HL-60/S4 treated with phorbol 12-myristate 13-acetate at 8.2 ng/mL for 4 days and 3 days (cell line): Measurements from ENCODE around the gene RNLS.
"Not testable (repeated sequence)": the region's sequence is repeated elsewhere in the genome, so short reads cannot be mapped to it uniquely, and the experiment has no call there.

Experiments
- in situ Hi-C: fragments of 300-500 bp; cut with MboI; formaldehyde crosslinking; loops from 2 replicates; pipeline ENCODE4 v1.15.0; 2022; ENCODE audit warnings: low sequenced_read_pairs

The RNLS gene

DNA sequence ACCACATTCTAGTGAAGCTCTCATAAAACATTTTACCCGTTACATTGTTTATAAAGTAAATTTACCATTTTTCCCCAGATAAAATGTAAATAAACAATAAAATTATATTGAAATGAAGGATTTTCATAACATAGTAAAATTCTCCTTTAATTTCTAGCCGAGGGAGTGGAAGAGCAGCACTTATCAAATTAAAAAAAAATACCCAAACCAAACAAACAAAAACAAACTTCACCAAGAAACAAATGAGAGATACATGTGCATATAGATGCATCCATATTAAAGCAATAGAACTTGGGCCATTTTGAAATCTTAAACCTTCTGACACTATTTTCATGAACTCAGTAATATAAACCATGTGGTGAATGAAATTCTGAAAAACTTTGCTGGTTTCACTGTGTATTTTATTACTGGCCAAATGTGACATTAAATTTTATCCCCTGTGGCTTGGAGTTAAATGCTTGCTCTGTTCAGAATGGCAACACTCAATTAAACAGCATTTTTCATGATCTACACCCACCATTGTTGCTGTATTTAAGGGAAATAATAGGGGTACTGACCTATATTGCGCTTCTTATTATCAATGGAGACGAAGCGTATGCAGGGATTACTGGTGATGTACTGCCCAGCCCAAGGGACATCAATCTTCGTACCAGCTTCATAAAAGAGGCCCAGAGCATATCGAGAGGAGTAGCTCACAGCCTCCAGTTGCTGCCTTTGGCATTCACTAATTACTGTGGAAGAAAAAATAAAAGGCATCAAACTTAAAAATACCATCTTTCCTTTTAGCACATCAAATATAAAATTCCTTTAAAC, 220.9 kb downstream of the RNLS start:
- in situ Hi-C loops = no loop called here

DNA sequence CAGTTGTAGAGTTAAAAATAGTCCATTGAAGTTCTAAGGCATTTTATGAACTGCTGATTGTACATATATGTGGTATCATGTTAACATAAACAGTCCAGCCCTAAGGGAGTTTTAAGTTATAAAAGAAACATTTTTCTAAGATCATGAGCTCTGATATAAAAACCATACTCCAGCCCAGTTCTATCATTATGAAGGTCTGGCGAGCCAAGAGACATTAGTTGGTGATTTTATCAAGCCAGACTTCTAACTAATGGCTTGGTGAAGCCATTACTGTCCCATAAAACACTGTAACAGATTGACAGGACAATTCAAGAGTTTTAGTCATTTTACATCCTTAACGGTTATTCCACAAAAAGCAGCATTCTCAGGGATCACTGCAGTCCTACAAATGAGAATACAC, 221.6 kb downstream of the RNLS start:
- in situ Hi-C loops = no loop called here

DNA sequence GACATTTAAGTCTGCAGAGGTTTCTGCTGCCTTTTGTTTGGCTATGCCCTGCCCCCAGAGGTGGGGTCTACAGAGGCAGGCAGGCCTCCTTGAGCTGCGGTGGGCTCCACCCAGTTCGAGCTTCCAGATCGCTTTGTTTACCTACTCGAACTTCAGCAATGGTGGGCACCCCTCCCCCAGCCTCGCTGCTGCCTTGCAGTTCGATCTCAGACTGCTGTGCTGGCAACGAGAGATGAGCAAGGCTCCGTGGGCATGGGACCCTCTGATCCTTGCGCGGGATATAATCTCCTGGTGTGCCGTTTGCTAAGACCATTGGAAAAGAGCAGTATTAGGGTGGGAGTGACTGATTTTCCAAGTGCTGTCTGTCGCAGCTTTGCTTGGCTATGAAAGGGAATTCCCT, 227.4 kb downstream of the RNLS start:
- in situ Hi-C loops = not testable (repeated sequence)

DNA sequence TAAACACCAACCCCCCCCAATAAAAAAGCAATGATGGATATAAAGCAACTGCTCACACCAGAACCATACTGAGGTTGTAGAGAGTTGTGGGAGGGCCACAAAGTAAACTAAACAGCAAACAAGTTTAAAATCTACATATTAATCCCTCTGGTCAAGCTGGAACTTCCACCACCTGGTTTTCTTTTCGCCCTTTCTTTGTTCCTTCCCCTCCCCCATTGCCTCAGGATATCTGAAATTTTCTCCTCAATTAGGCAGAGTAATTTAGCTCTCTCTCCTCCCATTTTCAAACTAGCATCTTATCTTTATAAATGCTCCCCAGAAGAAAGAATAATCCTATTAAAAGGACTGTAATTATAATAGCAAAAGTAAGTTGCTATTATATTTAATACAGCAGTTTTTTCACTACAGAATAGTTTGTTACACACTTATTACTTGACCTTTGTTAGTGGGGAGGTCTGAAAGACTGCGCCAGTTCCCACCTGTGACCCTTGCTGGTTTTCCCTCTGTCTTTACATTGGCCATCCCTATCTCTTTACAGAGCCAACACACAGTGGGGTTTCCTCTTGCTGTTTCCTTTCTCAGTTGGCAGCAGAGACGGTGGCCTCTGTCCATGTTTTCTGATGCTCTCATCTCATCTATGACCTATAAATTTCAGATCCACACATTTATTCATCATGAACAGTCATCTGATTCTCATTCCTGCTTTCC, 235.4 kb downstream of the RNLS start:
- in situ Hi-C loops = no loop called here

DNA sequence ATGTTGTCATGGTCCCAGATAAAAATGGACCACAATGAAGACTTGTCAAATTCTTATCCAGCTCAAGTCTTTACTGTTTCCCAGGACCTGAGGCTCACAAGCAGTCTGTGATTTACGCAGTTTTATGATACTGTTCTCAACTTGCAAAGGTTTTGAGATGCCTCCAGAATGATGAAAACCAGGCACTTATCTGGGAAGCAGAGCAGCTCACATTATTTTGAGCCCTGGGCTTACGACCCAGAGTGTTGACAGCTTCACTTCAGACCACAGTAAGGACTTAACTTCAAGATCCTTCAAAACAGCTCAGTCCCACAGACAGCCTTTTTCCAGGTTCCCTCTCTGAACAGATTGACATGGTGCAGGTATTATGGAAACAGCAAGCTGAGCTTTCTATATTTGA, 236.1 kb downstream of the RNLS start:
- in situ Hi-C loops = no loop called here

DNA sequence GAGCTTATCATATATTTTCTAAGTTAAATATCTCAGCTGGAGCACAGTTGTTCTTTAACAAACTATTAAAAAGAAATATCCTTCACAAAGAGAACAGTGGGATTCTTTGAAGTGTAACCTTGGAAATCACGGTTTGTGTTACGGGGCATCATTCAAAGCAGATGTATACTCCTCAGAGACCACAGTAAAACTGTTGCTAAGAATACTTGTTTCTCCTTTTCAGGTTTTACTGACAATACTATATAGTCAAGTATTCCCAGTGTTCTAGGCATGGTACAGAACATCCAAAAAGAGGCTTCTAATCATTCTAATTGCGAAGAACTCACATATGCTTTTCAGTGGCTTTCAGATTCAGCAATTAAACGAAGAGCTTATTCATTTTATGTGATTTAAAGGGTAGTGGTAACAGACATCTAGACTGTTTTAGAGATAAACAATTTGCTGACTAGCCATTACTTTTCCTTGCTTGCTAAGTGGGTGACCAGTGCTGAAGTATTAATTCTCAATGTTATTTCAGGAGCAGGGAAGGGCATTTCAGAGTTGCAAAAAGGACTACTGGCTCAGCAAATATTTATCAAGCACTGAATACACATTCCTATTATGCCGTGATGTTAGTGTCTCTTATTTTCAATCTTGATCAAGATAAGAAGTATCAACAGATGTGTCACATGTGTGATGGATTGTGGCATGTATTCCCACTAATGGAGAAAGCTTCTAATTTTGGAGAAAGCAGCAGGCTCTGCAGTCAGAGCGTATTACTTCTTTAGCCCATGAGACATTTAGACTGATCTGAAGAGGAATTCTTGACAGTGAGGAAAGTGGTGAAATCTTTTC, 236.8 kb downstream of the RNLS start:
- in situ Hi-C loops = no loop called here

DNA sequence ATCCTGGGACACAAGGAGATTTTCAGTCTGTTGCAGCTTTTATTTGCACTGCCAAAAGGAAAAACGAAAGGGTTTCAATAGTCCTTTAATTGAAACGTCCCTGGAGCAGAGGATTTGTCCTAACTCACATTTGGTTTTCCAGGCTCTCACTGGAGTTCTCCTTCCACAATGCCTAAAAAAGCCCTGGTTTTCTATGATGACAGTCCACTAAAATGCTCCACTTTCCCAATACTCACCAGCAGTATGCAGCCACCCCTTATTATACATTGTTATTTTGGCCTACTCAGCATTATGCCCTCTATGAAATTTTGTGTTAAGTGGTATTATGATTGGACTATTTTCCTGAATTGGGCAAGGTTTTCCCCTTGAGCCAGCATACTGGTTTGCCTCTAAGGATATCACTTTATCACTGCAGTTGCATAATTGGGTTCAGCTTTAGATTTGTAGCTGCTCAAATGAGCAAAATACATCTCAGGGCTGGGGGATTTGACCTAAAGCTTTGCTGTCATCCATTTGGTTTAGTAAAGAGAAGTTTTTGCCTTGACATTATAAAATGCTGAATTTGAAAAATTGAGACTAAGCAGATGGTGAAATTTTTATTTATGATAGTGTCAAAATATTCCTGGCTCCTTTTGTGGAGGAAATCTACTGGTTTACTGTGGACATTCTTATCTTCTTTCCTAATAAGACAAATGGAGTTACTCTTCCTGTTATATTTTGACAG, 239.2 kb downstream of the RNLS start:
- in situ Hi-C loops = no loop called here

DNA sequence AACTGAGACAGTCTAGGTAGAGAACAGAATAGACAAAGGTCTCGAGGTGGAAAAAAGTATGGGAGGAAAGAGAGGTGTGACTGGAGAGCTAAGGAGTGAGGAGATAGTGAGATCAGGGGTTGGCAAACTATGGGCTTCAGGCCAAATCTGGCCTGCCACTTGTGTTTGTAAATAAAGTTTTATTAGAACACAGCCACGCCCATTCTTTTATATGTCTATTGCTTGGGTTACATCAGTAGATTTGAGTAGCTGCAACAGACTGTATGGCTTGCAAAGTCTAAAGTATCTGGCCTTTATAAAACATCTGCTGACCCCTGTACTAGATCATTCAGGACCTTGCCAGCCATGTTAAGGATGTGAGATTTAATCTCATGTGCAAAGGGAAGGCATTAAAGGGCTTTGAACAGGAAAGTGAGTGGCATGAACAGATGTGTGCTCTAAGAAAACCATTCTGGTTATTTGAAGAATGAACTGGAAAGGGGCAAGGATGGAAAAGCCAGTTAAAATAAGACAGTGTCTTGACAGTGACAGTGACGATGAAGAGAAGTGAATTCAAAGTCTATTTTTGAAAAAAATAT, 240.3 kb downstream of the RNLS start:
- in situ Hi-C loops = no loop called here

DNA sequence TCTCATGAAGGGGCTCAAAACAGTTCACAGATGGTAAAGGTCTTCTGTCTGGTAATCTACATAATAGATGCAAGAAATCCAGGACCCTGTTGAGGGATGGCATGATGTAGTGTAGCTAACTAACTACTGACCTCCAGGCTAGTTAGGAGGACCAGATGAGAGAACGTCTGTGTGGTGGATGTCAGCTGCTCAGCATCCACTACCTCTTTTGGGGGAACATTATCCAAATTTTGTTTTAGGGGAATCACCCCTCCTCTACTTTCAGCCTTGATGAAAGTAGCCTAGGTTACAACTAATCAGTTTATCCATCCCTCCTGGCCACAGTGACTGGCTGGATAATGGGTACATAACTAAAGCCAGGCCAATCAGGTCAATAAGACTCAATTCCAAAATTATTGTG, 246.0 kb downstream of the RNLS start:
- in situ Hi-C loops = no loop called here

DNA sequence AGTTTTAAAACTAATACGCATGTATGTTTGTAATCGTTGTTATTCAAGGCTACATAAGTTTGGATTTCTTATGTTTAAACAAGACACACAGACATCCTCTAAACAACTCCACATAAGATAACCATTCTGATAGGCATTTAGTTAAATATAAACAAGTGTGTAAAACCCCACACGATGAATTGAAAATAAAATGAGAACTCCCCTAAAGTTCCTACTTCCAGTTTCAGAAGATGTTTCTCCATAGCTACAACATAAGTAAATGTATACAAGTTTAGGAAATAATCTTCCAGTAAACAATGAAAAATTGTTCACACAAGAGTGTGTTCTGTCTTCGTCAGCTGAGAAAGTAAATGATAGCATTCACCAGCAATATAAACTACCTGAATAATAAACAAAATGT, 246.8 kb downstream of the RNLS start:
- in situ Hi-C loops = no loop called here

DNA sequence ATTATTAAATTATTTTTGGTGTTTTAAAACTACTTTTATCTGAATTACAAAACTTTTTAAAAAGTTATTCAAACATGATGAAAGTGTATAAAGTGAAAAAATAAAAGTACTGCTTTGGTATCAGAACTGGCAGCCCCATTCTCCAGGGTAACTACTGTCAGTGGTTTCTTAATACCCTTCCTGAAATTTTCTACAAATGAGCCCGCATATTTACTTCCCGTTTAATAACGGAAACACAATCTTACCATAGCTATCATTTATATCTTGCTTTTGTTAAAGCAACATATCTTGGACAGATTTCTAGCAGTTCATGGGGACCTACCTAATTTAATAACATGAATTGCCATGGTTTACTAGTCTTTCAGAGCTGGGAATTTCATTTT, 249.9 kb downstream of the RNLS start:
- in situ Hi-C loops = no loop called here

DNA sequence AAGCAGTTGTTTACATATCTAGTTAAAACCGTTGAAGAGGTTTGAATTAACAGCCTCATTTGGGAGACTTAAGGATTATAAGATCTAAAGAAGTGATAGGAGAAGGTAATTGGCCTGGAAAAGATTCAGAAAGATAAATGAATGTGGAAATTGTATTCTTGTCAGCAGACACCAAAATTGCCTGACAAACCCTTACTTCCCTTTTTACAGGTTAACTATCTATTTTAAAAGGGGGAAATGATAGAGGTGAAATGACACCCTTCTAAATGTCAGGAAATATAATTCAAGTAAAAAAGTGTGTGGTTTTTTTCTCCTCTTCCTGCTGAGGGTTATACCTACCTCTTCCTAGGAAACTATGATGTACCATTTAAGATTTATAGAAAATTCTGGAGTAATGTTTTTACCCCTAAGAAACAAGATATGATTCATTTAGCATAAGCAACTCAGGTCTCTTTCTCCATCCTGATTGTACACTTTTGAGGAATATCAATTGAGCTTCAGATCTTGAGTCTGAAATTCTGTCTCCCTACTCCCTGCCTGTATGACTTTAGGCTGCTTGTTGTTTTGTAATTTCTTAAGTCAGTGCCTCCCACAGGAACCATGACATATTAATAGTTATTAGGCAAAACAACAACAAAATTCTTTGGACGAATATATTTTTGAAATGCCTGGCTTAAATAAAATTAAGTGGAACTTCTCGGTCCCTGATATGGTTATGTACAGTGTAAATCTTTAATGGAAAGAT, 250.4 kb downstream of the RNLS start:
- in situ Hi-C loops = no loop called here

DNA sequence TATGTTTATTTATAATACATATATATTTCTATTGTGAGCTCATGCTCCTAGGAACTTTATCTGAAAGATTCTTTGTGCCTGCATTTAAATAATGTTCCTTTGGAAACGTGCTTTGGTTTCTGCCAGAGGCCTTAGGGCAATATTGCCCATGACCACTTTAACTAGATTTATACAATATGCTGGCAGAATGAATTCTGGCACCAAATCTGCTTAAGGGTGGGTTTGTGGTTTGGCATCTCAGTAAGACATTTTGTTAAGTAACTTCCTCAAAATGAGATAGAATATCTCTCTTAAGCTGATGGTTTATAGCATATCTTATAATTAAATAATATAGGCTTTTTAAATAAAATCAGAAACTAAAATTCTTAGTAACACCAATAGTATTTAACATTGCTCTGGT, 252.9 kb downstream of the RNLS start:
- in situ Hi-C loops = no loop called here

DNA sequence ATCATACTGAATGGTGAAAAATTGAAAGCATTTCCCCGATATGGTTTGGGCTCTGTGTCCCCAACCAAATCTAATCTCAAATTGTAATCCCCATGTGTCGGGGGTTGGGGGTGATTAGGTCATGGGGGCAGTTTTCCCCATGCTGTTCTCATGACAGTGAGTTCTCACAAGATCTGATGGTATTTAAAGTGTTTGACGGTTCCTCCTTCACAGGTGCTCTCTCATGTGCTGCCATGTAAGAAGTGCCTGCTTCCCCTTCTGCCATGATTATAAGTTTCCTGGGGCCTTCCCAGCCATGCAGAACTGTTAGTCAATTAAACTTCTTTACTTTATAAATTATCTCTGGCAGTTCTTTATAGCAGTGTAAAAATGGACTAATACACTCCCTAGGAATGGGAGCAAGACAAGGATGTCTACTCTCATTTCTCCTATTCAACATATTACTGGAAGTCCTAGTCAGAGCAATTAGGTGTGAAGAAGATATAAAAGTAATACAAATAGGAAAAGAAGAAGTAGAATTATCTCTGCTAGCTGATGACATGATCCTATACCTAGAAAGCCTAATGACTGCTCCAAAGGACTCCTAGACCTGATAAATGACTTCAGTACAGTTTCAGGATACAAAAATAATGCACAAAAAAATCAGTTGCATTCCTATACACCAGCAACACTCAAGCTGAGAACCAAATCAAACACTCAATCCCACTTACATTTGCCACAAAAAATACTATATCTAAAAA, 260.6 kb downstream of the RNLS start:
- in situ Hi-C loops = no loop called here

DNA sequence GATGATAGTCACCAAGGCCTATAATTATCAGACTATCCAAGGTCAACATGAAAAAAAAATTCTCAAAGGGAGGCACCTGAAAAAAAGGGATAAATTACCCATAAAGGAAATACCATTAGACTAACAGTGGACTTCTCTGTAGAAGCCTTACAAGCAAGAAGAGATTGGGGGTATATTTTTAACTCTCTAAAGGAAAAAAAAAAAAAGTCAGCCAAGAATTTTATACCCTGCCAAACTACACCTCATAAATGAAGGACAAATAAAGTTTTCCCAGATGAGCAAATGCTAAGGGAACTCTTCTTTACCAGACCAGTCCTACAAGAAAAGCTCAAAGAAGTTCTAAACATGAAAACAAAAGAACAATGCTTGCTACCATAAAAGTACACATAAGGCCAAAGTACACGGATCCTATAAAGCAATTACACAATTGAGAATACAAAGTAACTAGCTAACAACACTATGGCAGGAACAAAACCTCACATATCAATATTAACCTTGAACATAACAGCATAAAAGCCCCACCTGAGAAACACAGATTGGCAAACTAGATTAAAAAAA, 263.1 kb downstream of the RNLS start:
- in situ Hi-C loops = no loop called here

DNA sequence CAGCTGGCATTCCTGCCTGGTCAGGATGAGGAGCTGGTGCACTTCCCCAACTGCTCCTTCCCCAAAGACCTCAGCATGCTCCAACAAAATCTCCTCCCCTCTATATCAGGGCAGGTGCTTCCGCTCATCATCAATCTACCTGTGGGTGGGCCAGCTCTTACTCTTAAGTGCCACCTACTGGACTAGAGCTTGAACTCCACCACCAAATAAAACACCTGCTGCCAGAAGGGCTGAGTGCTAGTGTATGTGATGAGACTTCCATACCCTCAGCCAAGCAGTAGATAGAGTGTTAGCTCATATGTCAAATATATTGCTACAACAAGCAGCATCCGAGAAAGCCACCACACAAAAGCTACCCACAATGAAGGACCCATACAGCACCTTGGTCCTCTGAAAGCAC, 264.3 kb downstream of the RNLS start:
- in situ Hi-C loops = no loop called here

DNA sequence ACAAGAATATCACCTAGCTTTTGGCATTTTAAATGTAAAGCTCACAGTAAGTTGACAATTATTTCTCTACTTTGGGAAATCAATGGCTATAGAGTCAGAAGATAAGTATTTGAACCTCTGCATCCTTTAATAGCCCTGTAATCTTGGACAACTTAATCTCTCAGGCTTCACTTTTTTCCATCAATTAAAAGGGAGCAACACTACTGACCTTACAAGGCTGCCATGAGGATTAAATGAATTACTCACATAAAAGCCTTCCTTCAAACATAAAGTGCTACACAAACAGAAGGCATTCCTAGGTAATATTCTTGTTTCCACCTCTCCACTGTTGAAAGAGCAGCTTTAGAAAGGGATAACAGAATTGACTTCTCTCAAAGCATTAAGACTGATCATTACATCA, 266.0 kb downstream of the RNLS start:
- in situ Hi-C loops = no loop called here

DNA sequence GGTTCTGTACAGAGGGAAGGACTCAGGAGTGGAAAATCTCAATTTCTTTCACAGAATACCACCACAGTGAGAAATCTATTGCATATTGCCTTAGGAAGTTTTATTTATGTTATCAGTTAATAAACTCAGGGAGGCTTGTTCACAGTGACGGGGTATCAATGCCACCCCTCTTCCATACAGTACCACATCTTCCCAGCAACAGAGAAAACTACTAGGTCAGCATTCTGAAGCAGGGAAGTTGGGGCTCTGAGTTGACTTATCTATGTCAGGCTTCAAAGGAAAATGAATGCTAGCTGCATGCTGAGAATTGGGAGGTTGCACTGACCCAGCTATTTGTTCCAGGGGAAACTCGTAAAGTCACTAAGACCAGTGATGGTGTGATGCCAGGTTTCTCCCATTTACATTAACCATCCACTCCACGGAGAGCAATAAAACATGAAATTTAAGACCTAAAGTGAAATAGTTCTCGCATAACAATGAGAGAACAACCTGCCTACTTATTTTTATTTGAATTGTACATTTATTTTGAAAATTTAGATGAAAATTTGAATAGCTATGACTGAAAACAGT, 266.7 kb downstream of the RNLS start:
- in situ Hi-C loops = no loop called here

DNA sequence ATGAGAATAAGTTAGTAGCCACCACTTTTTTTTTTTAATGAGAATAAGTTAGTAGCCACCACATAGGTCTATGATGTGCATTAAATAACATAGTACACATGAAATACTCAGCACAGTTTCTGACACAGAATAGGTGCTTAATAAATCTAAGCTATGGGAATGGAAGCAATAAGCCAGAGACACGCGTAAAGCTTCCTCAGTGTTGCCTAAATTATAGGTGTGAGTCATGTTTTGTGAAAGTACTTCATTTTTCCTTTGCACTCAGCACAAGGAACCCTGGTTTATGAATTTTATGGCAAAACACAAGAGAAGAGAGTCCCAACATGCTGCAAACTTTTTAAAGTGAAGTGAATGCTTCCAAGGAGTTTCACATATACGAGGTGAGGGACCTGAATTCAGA, 267.4 kb downstream of the RNLS start:
- in situ Hi-C loops = no loop called here
